Right lung (tissue), 10 donors: Measurements from ENCODE around the gene UBE2Q2. TPM values are rescaled to one million over a fixed set of nuclear protein-coding genes. Genes with fewer than 3 reads are reported as not detected.
"Not testable (repeated sequence)": the region's sequence is repeated elsewhere in the genome, so short reads cannot be mapped to it uniquely, and the experiment has no call there.

Source experiments
- DNase-seq, 2 donors: peaks; one replicate each; pipeline ENCODE4 v3.0.0-alpha.2; 2013
- long read RNA-seq, 8 donors: transcript quantifications; one replicate each; lab custom pipeline, GENCODE V29; 2026
- polyA plus RNA-seq, 5 donors: library from polyadenylated mRNA; unstranded; fragments of 120-200 nt; gene quantifications; one replicate each; pipeline versions ENCODE4 v1.2.1 to v1.2.3, GENCODE V29; 2013; ENCODE audit warnings: inconsistent platforms in 1 of 5, low replicate concordance in 1 of 5; ENCODE audit not compliant: insufficient read length in 5 of 5, insufficient read depth in 1 of 5

Gene UBE2Q2
- 10 to 100 TPM; 45.8 to 71.3 (median 62.6) TPM for polyA plus RNA-seq
- long read RNA-seq, donor 1, transcript UBE2Q2-201 (13 exons, 3,130 nt) = major isoform, 5 of 6 reads
- long read RNA-seq, donor 1, partial matches to known transcripts = 0 of 6 reads
- long read RNA-seq, donor 1, other reads (novel, unspliced or antisense) = 0 of 6 reads
- long read RNA-seq, donor 2, transcript UBE2Q2-201 (13 exons, 3,130 nt) = major isoform, 5 of 7 reads
- long read RNA-seq, donor 2, partial matches to known transcripts = 0 of 7 reads
- long read RNA-seq, donor 2, other reads (novel, unspliced or antisense) = 0 of 7 reads
- long read RNA-seq, donor 3, transcript UBE2Q2-201 (13 exons, 3,130 nt) = major isoform, 5 of 8 reads
- long read RNA-seq, donor 3, partial matches to known transcripts = 0 of 8 reads
- long read RNA-seq, donor 3, other reads (novel, unspliced or antisense) = 0 of 8 reads
- long read RNA-seq, donor 4 = 0 reads
- long read RNA-seq, donor 5, partial matches to known transcripts = 11 of 16 reads
- long read RNA-seq, donor 5, other reads (novel, unspliced or antisense) = 0 of 16 reads
- long read RNA-seq, donor 6, transcript UBE2Q2-201 (13 exons, 3,130 nt) = major isoform, 5 of 7 reads
- long read RNA-seq, donor 6, partial matches to known transcripts = 0 of 7 reads
- long read RNA-seq, donor 6, other reads (novel, unspliced or antisense) = 0 of 7 reads
- long read RNA-seq, donor 7, transcript UBE2Q2-201 (13 exons, 3,130 nt) = major isoform, 6 of 8 reads
- long read RNA-seq, donor 7, partial matches to known transcripts = 0 of 8 reads
- long read RNA-seq, donor 7, other reads (novel, unspliced or antisense) = 0 of 8 reads
- long read RNA-seq, donor 8, partial matches to known transcripts = 0 of 4 reads
- long read RNA-seq, donor 8, other reads (novel, unspliced or antisense) = 0 of 4 reads

- DNase-seq = peak; percentile 74 to 83
Observed at GRCh38 chr15:75842722-75843677, at the start of gene UBE2Q2. TSS of gene UBE2Q2 (plus strand) at chr15:75843447. CDS start at chr15:75843667, 220 bp downstream.

DNA sequence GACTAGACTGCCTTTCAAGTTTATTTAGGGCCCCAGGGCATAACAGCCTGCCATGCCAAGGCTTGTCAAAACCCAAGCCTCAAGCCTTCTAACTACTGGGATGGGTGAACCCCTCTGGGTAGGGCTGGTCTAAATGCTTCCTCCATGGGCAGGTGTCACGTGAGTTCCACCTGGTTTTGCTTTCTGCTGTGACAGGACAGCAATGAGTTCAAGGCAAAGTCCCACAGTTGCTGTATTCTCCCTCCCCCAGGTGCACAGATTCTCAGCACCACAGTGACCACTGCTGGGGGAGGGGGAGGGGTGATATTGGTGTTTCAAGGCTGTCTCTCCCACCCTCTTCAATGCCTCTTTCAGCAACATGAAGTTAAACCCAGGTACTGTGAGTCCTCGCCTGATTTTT, 46.9 kb upstream of the UBE2Q2 start:
- no peak for DNase-seq

- not testable (repeated sequence) for DNase-seq
Observed at GRCh38 chr15:75797146-75797545, 46.1 kb upstream of the UBE2Q2 start.

GRCh38 chr15:75799190-75799589, 44.1 kb upstream of the UBE2Q2 start:
- DNase-seq = no peak

DNA sequence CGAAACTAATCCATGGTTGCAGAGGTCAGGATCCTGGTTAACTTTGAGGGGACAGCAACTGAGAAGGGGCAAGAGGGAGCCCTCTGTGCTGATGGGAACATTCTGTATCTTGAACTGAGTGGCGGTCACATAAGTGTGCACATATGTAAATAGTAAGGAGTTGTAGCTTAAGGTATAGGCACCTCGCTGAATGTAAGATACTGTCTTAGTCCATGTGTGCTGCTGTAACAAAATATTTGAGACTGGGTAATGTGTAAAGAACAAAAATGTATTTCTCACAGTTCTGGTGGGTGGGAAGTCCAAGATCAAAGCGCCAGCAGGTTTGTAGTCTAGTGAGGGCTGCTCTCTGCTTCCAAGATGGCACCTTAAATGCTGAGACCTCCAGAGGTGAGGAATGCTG, 42.8 kb upstream of the UBE2Q2 start:
- DNase-seq = not testable (repeated sequence)

DNA sequence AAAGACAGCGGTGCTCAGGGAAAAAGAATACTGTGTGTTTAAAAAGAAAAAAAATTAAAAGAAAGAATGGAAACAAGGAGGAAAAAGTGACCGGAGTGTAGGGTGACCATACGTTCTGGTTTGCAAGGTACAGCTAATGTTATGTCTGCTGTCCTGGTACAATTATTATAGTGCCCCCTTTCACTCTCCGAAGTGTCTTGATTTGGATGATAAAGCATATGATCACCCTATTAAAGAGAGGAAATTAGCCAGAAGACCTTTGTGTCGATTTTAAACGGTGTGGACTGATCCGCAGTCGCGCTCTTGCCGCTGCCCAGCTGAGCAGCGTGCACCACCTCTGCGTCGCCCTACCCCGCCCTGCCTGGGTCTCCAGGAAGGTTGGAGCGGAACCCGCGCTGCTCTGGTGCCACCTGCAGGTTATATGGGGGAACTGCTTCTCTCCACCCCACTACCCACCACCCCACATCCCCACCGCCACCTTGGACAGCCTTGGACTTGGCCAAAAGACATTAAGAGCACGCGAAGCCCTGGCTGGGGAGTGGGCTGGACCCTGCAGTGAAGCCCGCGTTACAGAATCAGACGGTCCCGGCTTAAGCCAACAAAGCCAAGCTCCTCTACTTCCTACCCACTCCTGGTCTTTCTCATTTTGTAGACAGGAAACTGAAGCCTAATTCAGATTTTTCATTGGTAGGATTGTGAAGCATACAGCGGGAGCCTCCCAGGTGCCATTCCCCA, 41.2 kb upstream of the UBE2Q2 start:
- DNase-seq = peak; percentile 69 to 71

- not testable (repeated sequence) for DNase-seq
Observed at GRCh38 chr15:75807486-75807885, 35.8 kb upstream of the UBE2Q2 start.

DNA sequence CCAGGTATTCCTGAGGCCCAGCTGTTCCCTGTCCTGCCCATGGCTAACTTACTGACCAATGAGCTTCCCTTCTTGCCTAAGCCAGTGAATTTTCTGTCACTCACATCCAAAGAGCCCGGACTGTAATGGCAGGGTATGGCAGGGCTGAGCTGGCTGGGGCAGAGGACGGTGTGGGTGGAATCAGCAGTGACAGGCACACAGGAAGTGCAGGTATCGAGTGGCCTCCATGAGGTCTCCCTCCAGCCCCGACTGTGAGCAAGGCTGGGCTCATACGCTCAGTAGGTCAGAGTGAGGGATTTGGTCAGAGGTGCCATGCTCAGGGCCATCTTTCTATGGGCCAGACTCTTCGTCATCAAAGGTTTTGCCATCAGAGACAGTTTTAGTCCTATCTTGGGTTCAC, 35.2 kb upstream of the UBE2Q2 start:
- DNase-seq = not testable (repeated sequence)

GRCh38 chr15:75808563-75808962, 34.7 kb upstream of the UBE2Q2 start:
- DNase-seq = no peak

GRCh38 chr15:75809986-75810750, 33.1 kb upstream of the UBE2Q2 start:
- no peak for DNase-seq

DNA sequence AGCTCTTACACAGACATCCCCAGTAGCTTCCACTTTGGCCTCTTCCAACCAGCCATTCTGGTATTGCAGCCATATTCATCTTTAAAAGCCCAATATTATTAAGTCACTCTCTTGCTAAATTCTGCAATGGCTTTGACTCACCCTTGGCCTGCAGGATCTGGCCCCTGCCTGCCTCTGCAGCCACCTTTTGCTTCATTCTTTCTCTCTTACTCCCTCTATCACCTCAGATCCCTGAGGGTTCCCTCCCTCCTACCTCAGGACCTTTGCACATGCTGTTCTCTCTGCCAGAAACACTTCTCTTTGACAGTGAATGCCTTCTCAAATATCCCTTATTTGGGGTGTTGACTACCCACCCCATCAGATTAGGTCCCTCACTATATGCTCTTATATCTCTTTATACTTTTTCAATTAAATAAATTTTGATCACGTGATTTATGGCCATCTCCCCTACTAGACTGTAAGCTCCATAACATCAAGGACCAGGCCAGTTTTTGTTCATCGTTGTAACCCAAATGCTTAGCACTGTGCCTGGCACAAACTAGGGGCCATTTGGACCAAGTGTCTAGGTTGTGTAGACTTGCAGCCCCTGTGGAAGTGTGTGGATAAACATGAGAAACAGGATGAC, 32.3 kb upstream of the UBE2Q2 start:
- DNase-seq = no peak

- no peak for DNase-seq
Observed at GRCh38 chr15:75811626-75812025, 31.6 kb upstream of the UBE2Q2 start.

- DNase-seq = no peak
Observed at GRCh38 chr15:75814794-75815193, 28.5 kb upstream of the UBE2Q2 start.

DNA sequence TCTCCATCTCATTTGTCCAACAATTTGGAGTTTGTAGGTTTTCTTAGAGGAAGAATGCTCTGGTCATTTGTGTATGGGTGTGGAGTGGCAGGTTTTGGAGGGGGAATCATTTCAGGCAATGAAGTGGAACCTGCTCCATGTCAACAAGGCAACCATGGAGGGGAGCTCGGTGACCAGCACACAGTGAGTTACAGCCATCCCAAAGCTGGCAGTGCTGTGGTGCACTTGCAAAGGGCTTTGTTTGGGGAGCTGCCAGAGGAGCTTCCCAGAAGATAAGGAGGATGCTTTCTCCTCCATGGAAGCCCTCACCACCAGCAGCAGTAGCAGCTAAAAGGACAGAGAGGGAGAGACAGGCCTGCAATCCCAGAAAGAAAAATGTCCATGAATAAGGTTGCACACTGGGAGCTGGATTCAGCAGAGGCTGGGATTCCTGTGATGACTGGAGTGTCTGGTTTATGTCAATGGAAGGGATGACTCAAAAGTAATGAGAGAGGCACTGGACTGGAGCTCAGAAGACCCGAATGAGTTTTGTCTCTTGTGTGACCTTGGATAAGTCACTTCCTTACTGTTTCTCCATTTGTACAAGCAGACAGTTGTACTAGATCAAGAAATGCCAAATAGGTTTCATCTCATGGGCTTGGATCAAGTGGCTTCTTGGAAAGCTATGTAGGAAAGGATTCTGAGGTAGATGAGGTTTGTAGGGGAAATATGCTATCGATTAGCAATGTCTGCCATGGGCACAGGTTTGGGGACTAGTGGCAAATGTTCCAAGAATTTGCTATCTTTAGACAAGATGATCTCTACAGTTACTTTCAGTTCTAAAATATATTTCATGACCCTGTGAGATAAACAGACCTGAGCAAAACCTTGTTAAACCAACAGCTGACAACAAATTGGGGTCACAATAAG, 27.2 kb upstream of the UBE2Q2 start:
- DNase-seq = no peak

DNA sequence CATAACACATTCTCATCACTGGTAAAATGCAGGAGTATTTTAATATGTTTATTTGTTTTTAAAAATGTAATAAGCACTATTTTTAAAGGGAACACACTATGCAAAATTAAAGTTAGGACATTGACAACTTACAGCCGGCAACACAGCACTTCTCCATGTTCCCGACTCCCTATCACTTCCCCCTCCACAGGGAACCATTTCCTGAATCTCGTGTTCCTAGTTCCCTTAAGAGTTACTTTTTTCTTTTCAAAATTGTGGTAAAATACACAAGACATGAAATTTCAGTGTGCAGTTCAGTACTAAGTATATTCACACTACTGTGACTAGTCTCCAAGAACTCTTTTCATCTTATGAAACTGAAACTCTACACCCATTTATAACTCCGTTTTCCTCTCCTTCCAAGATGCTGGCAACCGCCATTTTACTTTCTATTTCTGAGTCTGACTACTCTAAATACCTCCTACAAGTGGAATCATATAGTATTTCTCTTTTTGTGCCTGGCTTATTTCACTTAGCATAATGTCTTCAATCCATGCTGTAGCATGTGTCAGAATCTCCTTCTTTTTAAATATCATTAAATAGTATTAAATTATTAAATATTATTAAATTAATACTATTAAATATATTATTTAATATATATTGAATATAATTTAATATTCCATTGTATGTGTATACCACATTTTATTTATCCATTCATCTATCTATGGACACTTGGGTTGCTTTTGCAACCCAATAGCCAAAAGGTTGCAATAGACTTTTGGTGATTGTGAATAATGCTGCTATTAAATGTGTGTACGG, 25.9 kb upstream of the UBE2Q2 start:
- no peak for DNase-seq

DNA sequence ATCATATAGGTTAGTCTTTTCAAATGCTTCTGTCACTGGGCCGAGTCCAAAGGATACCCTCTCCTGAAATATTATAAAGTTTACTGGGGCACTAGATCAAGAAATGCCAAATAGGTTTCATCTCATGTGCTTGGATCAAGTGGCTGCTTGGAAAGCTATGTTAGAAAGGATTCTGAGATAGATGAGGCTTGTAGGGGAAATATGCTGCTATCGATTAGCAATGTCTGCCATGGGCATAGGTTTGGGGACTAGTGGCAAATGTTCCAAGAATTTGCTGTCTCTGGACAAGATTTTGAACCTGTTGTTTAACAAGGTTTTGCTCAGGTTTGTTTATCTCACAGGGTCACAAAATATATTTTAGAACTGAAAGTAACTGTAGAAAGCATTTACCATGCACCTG, 23.0 kb upstream of the UBE2Q2 start:
- DNase-seq = no peak

GRCh38 chr15:75821786-75822345, 21.4 kb upstream of the UBE2Q2 start:
- DNase-seq = no peak
